AG09319 (cell line): ENCODE measurements around the gene PPP1R10.
"Not testable (repeated sequence)": the region's sequence is repeated elsewhere in the genome, so short reads cannot be mapped to it uniquely, and the experiment has no call there.

ENCODE experiments used
- DNase-seq: peaks from one replicate; pipeline ENCODE4 v3.0.0-alpha.2; 2010; ENCODE audit warnings: low read depth; ENCODE audit errors: extremely low read depth
- TF ChIP-seq, protein P1 (sequence below): IDR thresholded peaks from 2 replicates; pipeline ENCODE4 v1.5.1; 2011; ENCODE audit warnings: low read depth, mild to moderate bottlenecking, inconsistent platforms, low read length, moderate library complexity

Gene PPP1R10

DNA sequence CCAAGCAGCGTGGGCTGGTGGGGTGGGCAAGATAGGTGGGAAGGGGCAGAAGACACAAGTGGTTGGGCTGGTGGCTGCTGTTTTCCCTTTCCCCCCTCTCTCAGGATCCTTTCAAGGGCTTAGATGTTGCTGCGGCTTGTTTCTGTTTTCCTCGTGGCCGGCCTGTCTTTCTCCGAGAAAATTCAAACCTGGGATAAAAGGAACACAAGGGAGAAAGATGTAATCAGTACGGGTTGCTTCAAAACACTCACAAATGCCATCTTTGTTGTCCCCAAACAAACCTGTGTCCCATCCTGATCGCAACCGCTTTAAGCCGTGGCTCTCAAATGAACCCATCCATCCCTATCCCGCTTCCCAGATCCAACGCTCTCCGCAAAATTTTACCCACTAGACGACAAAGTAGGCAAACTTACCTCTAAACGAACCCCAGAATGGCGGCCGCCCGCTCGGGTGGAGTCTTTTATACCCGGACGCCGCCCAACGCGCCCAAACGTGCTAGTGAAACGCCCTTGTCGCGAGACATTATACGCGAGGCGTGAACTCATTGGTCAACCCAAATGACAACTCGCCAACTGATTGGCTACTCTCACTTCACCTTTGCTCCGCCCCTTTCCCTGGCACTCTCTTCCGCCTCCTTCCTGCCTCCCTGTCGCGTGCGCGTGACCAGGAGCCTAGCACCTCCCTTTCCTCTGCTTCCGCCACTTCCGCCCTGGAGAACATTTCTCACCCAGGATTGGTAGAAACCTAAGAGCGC lies at the start of gene PPP1R10:
Gene PPP1R10 (minus strand): TSS at position 433 of the 754 bp plus-strand sequence. CDS start 7,299 bp downstream, outside the sequence.
- DNase-seq = peak; percentile 100

DNA sequence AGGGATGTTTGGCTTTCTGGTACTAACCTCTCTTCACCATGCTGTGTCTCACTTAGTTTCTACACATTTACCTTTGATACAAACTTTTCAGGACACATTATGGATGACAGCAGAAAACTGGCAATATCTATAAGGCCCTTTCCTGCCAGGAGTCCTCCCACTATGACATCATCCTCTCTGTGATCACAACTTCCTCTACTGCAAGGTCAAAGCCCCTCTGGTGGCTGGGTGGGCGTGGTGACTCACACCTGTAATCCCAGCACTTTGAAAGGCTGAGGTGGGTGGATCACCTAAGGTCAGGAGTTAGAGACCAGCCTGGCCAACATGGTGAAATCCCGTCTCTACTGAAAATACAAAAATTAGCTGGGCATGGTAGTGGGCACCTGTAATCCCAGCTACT lies 49.3 kb upstream of the PPP1R10 start:
- DNase-seq = not testable (repeated sequence)

More for the DNA sequence above, at the start of gene PPP1R10:
- TF ChIP-seq, protein P1, sequence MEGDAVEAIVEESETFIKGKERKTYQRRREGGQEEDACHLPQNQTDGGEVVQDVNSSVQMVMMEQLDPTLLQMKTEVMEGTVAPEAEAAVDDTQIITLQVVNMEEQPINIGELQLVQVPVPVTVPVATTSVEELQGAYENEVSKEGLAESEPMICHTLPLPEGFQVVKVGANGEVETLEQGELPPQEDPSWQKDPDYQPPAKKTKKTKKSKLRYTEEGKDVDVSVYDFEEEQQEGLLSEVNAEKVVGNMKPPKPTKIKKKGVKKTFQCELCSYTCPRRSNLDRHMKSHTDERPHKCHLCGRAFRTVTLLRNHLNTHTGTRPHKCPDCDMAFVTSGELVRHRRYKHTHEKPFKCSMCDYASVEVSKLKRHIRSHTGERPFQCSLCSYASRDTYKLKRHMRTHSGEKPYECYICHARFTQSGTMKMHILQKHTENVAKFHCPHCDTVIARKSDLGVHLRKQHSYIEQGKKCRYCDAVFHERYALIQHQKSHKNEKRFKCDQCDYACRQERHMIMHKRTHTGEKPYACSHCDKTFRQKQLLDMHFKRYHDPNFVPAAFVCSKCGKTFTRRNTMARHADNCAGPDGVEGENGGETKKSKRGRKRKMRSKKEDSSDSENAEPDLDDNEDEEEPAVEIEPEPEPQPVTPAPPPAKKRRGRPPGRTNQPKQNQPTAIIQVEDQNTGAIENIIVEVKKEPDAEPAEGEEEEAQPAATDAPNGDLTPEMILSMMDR = no peak

DNA sequence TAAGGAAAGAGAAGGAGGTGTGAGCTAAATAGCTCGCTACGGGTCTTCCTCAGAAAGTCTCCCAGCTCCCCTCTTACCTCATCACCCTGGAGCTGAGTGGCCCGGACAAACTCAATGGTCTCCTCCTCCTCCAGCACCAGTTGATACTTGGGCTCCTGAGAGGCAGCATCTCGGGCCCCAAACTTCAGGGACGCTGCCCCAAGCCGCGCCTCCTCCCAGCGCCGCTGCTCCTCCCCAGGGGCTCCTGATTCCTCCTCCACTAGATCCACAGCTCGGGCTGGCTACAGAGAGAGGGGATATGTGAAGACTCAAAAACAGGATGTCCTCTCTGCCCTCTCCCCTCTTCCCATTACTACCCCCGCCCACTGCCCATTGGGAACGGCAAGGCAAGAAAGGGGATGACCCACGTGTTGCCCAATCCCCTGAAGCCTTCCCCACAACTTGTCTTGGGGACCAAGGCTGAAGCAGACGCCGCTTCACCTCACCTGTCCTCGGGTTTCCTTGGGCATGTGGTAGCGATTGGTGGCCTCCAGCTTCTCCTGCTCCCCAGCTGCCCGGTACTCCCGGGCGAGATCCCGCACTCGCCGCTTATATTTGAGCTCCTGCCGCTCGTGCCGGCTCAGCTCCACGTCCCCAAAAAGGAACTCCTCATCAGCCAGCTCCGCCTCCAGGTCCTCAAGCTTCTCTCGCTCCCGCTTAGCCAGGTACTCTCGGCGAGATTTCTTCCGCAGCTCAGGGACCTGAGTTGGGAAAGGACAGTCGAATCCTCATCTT lies 48.1 kb upstream of the PPP1R10 start:
- TF ChIP-seq, protein P1 = no peak
- DNase-seq = no peak

DNA sequence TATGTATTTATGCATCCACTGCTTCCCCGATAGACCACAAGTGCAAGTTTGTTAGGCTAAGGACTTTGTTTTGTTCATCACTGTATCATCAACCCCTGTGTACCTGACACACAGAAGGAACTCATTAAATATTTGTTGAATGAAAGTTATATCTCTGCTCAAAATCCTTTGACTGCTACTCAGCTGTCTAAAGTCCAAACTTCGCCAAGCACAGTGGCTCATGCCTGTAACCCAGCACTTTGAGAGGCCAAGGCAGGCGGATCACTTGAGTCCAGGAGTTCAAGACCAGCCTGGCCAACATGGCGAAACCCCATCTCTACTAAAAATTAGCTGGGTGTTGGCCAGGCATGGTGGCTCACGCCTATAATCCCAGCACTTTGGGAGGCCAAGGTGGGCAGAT lies 40.9 kb upstream of the PPP1R10 start:
- not testable (repeated sequence) for DNase-seq

DNA sequence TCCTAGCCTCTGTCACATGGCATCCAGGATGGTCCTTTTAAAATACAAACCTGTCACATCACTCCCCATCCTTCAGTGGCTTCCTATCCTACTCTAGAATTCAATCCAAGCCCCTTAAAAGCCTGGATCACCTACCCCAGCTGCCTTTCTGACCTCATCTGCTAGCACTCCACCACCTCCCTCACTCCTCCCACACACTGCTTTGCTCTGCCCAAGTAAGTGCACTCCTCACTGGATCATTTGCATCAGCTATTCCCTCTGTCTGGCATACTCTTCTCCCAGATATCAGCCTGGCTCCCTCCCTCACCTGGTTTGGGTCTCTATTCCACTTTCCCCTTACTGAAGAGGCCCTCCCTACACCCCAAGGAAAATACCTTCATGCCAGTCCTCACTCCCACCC lies 40.4 kb upstream of the PPP1R10 start:
- TF ChIP-seq, protein P1 = no peak
- no peak for DNase-seq

DNA sequence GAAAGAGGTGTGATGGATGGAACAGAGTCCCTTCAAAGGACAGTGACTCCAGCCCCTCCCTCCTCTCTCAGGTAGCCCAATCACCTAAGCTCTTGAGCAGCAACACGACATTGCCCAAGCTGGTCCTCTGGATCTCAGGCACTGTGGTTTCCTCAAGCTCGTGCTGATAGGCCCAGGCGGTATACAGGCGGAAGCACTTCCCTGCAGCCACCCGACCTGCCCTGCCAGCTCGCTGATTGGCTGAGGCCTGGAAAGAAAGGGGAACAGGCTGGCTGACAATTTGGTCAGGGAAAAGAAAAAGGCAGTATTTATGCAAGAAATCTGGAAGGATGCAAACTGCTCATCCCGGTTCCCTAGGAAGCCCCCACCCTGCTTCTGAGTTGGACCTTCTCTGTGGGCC lies 39.5 kb upstream of the PPP1R10 start:
- TF ChIP-seq, protein P1 = no peak

DNA sequence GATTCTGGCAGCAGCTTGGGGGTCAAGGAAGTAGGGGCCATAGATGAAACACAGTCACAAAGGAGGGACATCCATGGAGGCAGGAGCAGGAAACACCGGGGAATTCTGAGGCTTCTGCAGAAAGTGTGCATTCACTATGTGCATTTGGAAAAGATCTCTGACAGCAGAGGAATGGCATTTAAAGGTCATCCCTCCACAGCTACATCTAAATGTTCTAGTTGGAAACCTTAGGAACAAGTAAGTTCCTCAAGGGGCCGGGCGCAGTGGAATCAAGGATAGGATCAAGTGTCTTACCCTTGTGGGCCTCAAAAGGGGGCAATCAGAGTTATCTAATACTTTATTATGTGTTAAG lies 38.7 kb upstream of the PPP1R10 start:
- DNase-seq = no peak
- TF ChIP-seq, protein P1 = no peak

More for the DNA sequence above, 39.5 kb upstream of the PPP1R10 start:
- no peak for DNase-seq
